Endothelial cell of umbilical vein (primary cell): ENCODE data around the gene ZCCHC12. TPM values are rescaled to one million over a fixed set of nuclear protein-coding genes. Genes with fewer than 3 reads are reported as not detected.

Experiments used
- BruUV-seq: library from RNA; stranded (reverse); fragments of 400-500 nt; replicated peaks from 2 replicates; lab custom pipeline; 2021; lab: Mats Ljungman, UMichigan
- CTCF ChIA-PET: fragments of 300-600, 350-600 bp; sonication (Branson Sonifier 250); formaldehyde crosslinking; loops from one replicate; lab custom pipeline; 2021; ENCODE audit warnings: antibody characterized with exemption, inconsistent platforms; lab: Charles Lee
- POLR2A ChIA-PET: fragments of 300-600, 350-600 bp; sonication (Branson Sonifier 250); formaldehyde crosslinking; loops from one replicate; lab custom pipeline; 2021; ENCODE audit warnings: antibody characterized with exemption, inconsistent platforms; lab: Charles Lee
- DNase-seq: peaks from one replicate; pipeline ENCODE4 v3.0.0-alpha.2; 2011; ENCODE audit warnings: low read depth, low spot score
- FAIRE-seq: peaks from 2 replicates; lab custom pipeline; 2011; peaks lifted over from hg19 to GRCh38; lab: Jason Lieb, UNC
- H2AFZ ChIP-seq: 2 replicates; pipeline ENCODE4 v1.6.0; 2012; ENCODE audit warnings: low read depth, low read length, control low read depth, inconsistent platforms
- H3K27ac ChIP-seq: 2 replicates; pipeline ENCODE4 v1.5.1; 2011; ENCODE audit warnings: low read depth, mild to moderate bottlenecking, control low read depth, low read length, moderate library complexity; ENCODE audit not compliant: insufficient read depth
- H3K27me3 ChIP-seq, 2 experiments: 2 replicates each; pipeline versions ENCODE4 v1.6.0 to v1.6.1; 2011; ENCODE audit warnings: low read length in 2 of 2, mixed read lengths in 1 of 2; ENCODE audit not compliant: control insufficient read depth in 2 of 2, insufficient read depth in 2 of 2
- H3K36me3 ChIP-seq, 2 experiments: 2 replicates in 1 of 2; 3 replicates in 1 of 2; pipeline ENCODE4 v1.5.1; 2011; ENCODE audit warnings: low read length in 2 of 2, mild to moderate bottlenecking in 1 of 2, moderate library complexity in 1 of 2; ENCODE audit not compliant: control insufficient read depth in 2 of 2, insufficient read depth in 2 of 2; ENCODE audit errors: extremely low read depth in 1 of 2
- H3K4me1 ChIP-seq: 3 replicates; pipeline ENCODE4 v1.5.1; 2011; ENCODE audit warnings: mild to moderate bottlenecking, low read length; ENCODE audit not compliant: control insufficient read depth, insufficient read depth; ENCODE audit errors: extremely low read depth
- H3K4me2 ChIP-seq: 2 replicates; pipeline ENCODE4 v1.6.1; 2011; ENCODE audit warnings: low read length, control low read depth, mixed read lengths; ENCODE audit not compliant: insufficient read depth
- H3K4me3 ChIP-seq, 3 experiments: fragments of 200-600 bp in 1 of 3; sonication (generic), shearing (Covaris generic) in 1 of 3; replicated peaks in 1 of 3; 2 replicates each; pipeline ENCODE4 v1.5.1; 2011 to 2016; ENCODE audit warnings: control low read depth in 3 of 3, low read length in 3 of 3, mild to moderate bottlenecking in 2 of 3, inconsistent platforms in 1 of 3, low read depth in 1 of 3, moderate library complexity in 1 of 3; ENCODE audit not compliant: insufficient read depth in 1 of 3
- H3K79me2 ChIP-seq: 2 replicates; pipeline ENCODE4 v1.6.0; 2012; ENCODE audit warnings: low read length, inconsistent platforms; ENCODE audit not compliant: control insufficient read depth, insufficient read depth
- H3K9ac ChIP-seq: replicated peaks from 2 replicates; pipeline ENCODE3; 2011; ENCODE audit warnings: low read length, control low read depth; ENCODE audit not compliant: insufficient read depth; ENCODE audit errors: extremely low read depth
- H3K9me1 ChIP-seq: replicated peaks from 3 replicates; pipeline ENCODE4 v1.6.0; 2011; ENCODE audit warnings: mild to moderate bottlenecking, low read length; ENCODE audit not compliant: control insufficient read depth, insufficient read depth; ENCODE audit errors: extremely low read depth
- H3K9me3 ChIP-seq: replicated peaks from 2 replicates; pipeline ENCODE4 v1.5.1; 2012; ENCODE audit warnings: low read length, inconsistent platforms; ENCODE audit not compliant: control insufficient read depth, insufficient read depth
- H4K20me1 ChIP-seq: replicated peaks from 2 replicates; pipeline ENCODE3; 2011; ENCODE audit warnings: mild to moderate bottlenecking, low read length; ENCODE audit not compliant: control insufficient read depth, insufficient read depth; ENCODE audit errors: extremely low read depth
- EZH2 ChIP-seq: IDR thresholded peaks from 2 replicates; pipeline ENCODE4 v1.6.1; 2012; ENCODE audit warnings: borderline replicate concordance, low read depth, mild to moderate bottlenecking, moderate library complexity, low read length, inconsistent platforms; ENCODE audit not compliant: severe bottlenecking
- FOS ChIP-seq: IDR thresholded peaks from 2 replicates; pipeline ENCODE4 v1.6.1; 2011; ENCODE audit warnings: mild to moderate bottlenecking, low read length, moderate library complexity, borderline replicate concordance; ENCODE audit not compliant: insufficient read depth
- GATA2 ChIP-seq: IDR thresholded peaks from 2 replicates; pipeline ENCODE4 v1.7.0; 2011; ENCODE audit warnings: low read depth, mild to moderate bottlenecking, moderate library complexity, mixed read lengths, low read length; ENCODE audit not compliant: insufficient read length, insufficient read depth
- JUN ChIP-seq: IDR thresholded peaks from 2 replicates; pipeline ENCODE4 v1.6.1; 2011; ENCODE audit warnings: borderline replicate concordance, low read depth; ENCODE audit not compliant: insufficient read length, insufficient read depth
- MYC ChIP-seq: IDR thresholded peaks from one replicate; pipeline ENCODE4 v1.6.1; 2011; ENCODE audit warnings: mild to moderate bottlenecking, low read depth, low read length
- POLR2A ChIP-seq: IDR thresholded peaks from 2 replicates; pipeline ENCODE4 v1.6.1; 2012; ENCODE audit warnings: low read depth, mild to moderate bottlenecking, control low read depth, low read length
- POLR2AphosphoS5 ChIP-seq: IDR thresholded peaks from 2 replicates; pipeline ENCODE4 v1.6.1; 2012; ENCODE audit warnings: low read depth, mild to moderate bottlenecking, control low read depth, low read length, moderate library complexity; ENCODE audit not compliant: insufficient read depth
- dilution Hi-C: fragments of 300-500 bp; cut with MboI; formaldehyde crosslinking; loops from one replicate; pipeline ENCODE4 v1.15.0; 2019; ENCODE audit warnings: low sequenced_read_pairs; ENCODE audit not compliant: extremely low pct_ligation_motif_present
- intact Hi-C: fragments of 100-400 bp; cut with micrococcal nuclease; formaldehyde crosslinking; loops from one replicate; pipeline ENCODE4 v1.10.0; 2022
- polyA plus RNA-seq, 4 experiments: library from polyadenylated mRNA; depleted of rRNA in 3 of 4; stranded (reverse) in 3 of 4; unstranded in 1 of 4; fragments of >200 nt; gene quantifications; 2 replicates each; pipeline versions ENCODE4 v1.2.1 to v1.2.3, GENCODE V29; 2011 to 2012; ENCODE audit warnings: missing spikeins in 1 of 4
- total RNA-seq: library from RNA; stranded (reverse); gene quantifications from 2 replicates; pipeline ENCODE4 v1.2.3, GENCODE V29; 2021
- TF ChIP-seq, protein P1 (sequence below): IDR thresholded peaks from 2 replicates; pipeline ENCODE4 v1.6.1; 2011; ENCODE audit not compliant: insufficient read depth, insufficient read length
- TF ChIP-seq, protein P2 (sequence below), 2 donors: IDR thresholded peaks; 1 replicate in 1 of 2; 2 replicates in 1 of 2; pipeline ENCODE4 v1.5.1; 2011; ENCODE audit warnings: low read length in 2 of 2, mild to moderate bottlenecking in 2 of 2, moderate library complexity in 2 of 2, control low read depth in 1 of 2, inconsistent platforms in 1 of 2, low read depth in 1 of 2; ENCODE audit not compliant: insufficient read depth in 1 of 2; ENCODE audit errors: extremely low read depth in 1 of 2

Gene ZCCHC12
- total and polyA plus RNA-seq, 2 donors (not counting 3 experiments of a cell fraction or from before 2014, with no cell fraction given), result 0.10 to 0.29 TPM

DNA sequence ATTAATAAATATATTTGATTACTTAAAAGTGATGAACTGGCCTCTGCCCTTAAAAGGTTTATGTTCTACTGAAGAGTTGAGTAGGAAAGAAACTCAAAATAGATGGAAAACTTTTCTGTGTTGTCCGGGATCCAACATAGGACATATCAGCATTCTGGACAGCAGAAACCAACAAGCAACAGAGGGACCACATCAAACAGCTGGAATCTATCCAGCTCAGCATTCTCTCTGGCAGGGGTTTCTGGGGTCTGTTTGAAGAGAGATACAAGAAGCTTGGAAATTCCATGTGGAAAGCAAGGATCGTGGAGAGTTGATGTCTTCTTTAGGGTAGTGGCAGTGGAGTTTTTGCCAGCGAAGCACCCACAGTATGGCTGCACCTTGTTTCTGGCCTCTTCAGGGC is 43.6 kb downstream of the ZCCHC12 start:
- ChIA-PET CTCF (no interaction called here), POLR2A (no interaction called here)

DNA sequence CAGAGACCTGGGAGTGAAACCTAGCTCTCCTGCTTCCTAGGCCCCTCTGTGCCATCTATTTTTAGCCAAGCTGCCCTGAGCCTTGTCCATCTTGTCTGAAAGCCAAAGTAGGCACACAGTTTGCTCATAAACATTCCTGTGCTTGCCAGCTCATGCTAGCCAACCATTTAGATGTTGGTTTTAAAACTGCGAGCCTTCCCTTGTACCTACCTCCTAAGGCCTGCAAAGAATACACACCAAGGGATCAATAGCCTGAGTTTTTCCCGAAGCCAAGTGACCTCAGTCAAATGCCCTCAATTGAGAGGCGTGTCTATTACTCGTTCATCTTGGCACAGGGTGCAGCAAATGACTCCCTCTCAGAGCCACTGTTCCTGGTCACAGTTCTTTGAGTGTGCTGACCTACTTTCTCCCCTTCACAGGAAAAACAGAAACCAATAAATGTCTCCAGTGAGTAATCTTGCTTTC is 48.5 kb downstream of the ZCCHC12 start:
- ChIA-PET POLR2A (no interaction called here), CTCF (interaction anchor here (1.0 kb wide), 1 partner anchor 195 kb away, joined by 4 read pairs; no protein-coding TSS in a partner anchor)
- no TSS peak for BruUV-seq
- FAIRE-seq (no peak), DNase-seq (no peak)
- H4K20me1 ChIP-seq, result no peaks in the 10 kb centered on the region
- dilution Hi-C loops, result no loop called here
- H3K9ac ChIP-seq, result no peak overlapping the region
- TF ChIP-seq JUN, result no peak
- TF ChIP-seq FOS, result no peak
- TF ChIP-seq, protein P1, sequence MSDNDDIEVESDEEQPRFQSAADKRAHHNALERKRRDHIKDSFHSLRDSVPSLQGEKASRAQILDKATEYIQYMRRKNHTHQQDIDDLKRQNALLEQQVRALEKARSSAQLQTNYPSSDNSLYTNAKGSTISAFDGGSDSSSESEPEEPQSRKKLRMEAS, result no peak
- no peak for TF ChIP-seq POLR2AphosphoS5
- no peak for TF ChIP-seq GATA2
- TF ChIP-seq, protein P2, sequence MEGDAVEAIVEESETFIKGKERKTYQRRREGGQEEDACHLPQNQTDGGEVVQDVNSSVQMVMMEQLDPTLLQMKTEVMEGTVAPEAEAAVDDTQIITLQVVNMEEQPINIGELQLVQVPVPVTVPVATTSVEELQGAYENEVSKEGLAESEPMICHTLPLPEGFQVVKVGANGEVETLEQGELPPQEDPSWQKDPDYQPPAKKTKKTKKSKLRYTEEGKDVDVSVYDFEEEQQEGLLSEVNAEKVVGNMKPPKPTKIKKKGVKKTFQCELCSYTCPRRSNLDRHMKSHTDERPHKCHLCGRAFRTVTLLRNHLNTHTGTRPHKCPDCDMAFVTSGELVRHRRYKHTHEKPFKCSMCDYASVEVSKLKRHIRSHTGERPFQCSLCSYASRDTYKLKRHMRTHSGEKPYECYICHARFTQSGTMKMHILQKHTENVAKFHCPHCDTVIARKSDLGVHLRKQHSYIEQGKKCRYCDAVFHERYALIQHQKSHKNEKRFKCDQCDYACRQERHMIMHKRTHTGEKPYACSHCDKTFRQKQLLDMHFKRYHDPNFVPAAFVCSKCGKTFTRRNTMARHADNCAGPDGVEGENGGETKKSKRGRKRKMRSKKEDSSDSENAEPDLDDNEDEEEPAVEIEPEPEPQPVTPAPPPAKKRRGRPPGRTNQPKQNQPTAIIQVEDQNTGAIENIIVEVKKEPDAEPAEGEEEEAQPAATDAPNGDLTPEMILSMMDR (IDR thresholded peaks at IDR 0.05; ENCODE audit: extremely low read depth in 1 of 2, insufficient read depth in 1 of 2, low read depth in 1 of 2, low read length in 2 of 2), result no peak
- TF ChIP-seq EZH2, result no peak
- TF ChIP-seq POLR2A, result no peak
- TF ChIP-seq MYC, result no peak
- H3K9me3 ChIP-seq, result no peaks in the 10 kb centered on the region
- H3K4me3 ChIP-seq, result no peak overlapping the region
- H3K27me3 ChIP-seq, result no peaks in the 10 kb centered on the region
- no peaks in the 10 kb centered on the region for H3K36me3 ChIP-seq
- H2AFZ ChIP-seq, result no peak overlapping the region
- no peak overlapping the region for H3K27ac ChIP-seq
- intact Hi-C loops, result no loop called here
- no peaks in the 10 kb centered on the region for H3K4me1 ChIP-seq
- H3K4me2 ChIP-seq, result no peak overlapping the region
- no peaks in the 10 kb centered on the region for H3K9me1 ChIP-seq
- no peaks in the 10 kb centered on the region for H3K79me2 ChIP-seq

More for the DNA sequence above, 43.6 kb downstream of the ZCCHC12 start:
- H3K27ac ChIP-seq, result no peak overlapping the region
- no peaks in the 10 kb centered on the region for H3K36me3 ChIP-seq
- no peaks in the 10 kb centered on the region for H3K9me1 ChIP-seq
- FAIRE-seq (no peak), DNase-seq (no peak)
- dilution Hi-C loops (no loop called here), intact Hi-C loops (no loop called here)
- H3K4me2 ChIP-seq, result no peak overlapping the region
- H4K20me1 ChIP-seq, result no peaks in the 10 kb centered on the region
- H3K4me1 ChIP-seq, result no peaks in the 10 kb centered on the region
- H3K9me3 ChIP-seq, result no peaks in the 10 kb centered on the region
- TF ChIP-seq POLR2A (no peak), MYC (no peak), POLR2AphosphoS5 (no peak)
- TF ChIP-seq, protein P1, result no peak
- no TSS peak for BruUV-seq
- H3K79me2 ChIP-seq, result no peaks in the 10 kb centered on the region
- H3K27me3 ChIP-seq, result no peaks in the 10 kb centered on the region
- H3K4me3 ChIP-seq, result no peak overlapping the region
- H2AFZ ChIP-seq, result no peak overlapping the region
- no peak overlapping the region for H3K9ac ChIP-seq
